ENCODE results near the gene IMPG1.

GRCh38 chr6:76052314-76052713 lies 20.1 kb downstream of the IMPG1 start:
- TF ChIP-seq THAP9 (CRISPR knock-in tag; IDR thresholded peaks at IDR 0.05; ENCODE audit: borderline replicate concordance), result no peak
- TF ChIP-seq STAG1 (CRISPR knock-in tag; IDR thresholded peaks at IDR 0.05), result no peak
- no peak for TF ChIP-seq ARID3A (IDR thresholded peaks at IDR 0.05; ENCODE audit: low read depth, low read length)
- no peak for TF ChIP-seq EP300 (IDR thresholded peaks at IDR 0.05; ENCODE audit: low read depth in 2 of 2, low read length in 2 of 2)
- no peak for TF ChIP-seq EP300 (CRISPR knock-in tag; IDR thresholded peaks at IDR 0.05; ENCODE audit: borderline replicate concordance)
- no peak for TF ChIP-seq ESRRA (CRISPR knock-in tag; IDR thresholded peaks at IDR 0.05; ENCODE audit: low read depth)
- no peak for TF ChIP-seq ZNF550 (CRISPR knock-in tag; IDR thresholded peaks at IDR 0.05; ENCODE audit: borderline replicate concordance)
- TF ChIP-seq HINFP (CRISPR knock-in tag; IDR thresholded peaks at IDR 0.05; ENCODE audit: low read depth), result no peak
- TF ChIP-seq HMGXB4 (CRISPR knock-in tag; IDR thresholded peaks at IDR 0.05; ENCODE audit: borderline replicate concordance in 1 of 2, low read depth in 1 of 2), result no peak
- no peak for TF ChIP-seq SMAD1 (CRISPR knock-in tag; IDR thresholded peaks at IDR 0.05; ENCODE audit: borderline replicate concordance, low read depth)
- TF ChIP-seq SKIL (CRISPR knock-in tag; IDR thresholded peaks at IDR 0.05; ENCODE audit: borderline replicate concordance), result no peak
- no peak for TF ChIP-seq ZNF274 (CRISPR knock-in tag; IDR thresholded peaks at IDR 0.05)
- no peak for TF ChIP-seq NR2F2 (IDR thresholded peaks at IDR 0.05; ENCODE audit: borderline replicate concordance, low read depth)
- no peak for TF ChIP-seq MAX (IDR thresholded peaks at IDR 0.05)
- TF ChIP-seq CBFB (CRISPR knock-in tag; IDR thresholded peaks at IDR 0.05), result no peak
